Stimulated activated CD4-positive, alpha-beta T cell treated with anti-CD3 and anti-CD28 coated beads, Interleukin-1b, Interleukin-23, amount 100 ng/mL, for 4 hours (primary cell): Measurements from ENCODE around the gene C1D.
"Not testable (repeated sequence)": the region's sequence is repeated elsewhere in the genome, so short reads cannot be mapped to it uniquely, and the experiment has no call there.

Experiments
- DNase-seq, 2 donors: peaks; one replicate each; pipeline ENCODE4 v3.0.0-alpha.2; 2020; ENCODE audit warnings: low read depth in 2 of 2

Gene C1D, protein sequence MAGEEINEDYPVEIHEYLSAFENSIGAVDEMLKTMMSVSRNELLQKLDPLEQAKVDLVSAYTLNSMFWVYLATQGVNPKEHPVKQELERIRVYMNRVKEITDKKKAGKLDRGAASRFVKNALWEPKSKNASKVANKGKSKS

DNA sequence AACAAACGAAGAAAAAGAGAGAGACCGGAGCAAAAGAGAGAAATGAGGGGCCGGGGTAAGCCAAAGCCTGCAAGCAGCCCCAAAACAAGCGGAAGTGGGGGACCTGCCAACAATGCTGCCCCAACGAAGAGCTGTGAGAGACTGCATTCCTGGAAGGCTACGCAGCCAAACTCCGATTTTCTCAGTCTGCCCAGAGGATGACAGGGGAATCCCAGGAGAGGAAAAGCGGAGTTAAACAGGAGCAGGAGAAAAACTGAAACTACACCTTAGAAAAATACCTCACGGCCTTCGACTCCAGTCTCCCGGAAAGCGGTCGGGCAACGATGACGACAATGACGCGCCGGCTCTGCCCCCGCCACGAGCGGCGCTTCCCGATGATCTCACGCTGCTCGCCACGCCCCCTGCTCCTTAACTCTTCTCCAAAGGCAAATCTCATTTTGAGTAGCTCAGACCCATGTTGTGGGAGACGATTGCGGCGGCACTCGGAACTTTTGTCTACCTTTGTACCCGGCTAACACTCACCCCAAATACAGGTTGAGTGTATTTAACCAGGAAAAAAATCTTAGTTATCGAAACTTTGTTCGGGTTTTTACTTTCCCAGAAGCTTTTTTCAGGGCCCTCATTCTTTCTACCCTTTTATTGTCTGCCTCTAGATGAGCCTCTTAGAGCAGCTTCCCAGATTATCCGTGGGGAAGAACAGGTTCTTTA lies at the start of gene C1D:
C1D (minus strand) TSS at position 325 of the 708 bp plus-strand sequence. CDS start 15,694 bp downstream, outside the sequence.
- peak; percentile 90 to 92 for DNase-seq

DNA sequence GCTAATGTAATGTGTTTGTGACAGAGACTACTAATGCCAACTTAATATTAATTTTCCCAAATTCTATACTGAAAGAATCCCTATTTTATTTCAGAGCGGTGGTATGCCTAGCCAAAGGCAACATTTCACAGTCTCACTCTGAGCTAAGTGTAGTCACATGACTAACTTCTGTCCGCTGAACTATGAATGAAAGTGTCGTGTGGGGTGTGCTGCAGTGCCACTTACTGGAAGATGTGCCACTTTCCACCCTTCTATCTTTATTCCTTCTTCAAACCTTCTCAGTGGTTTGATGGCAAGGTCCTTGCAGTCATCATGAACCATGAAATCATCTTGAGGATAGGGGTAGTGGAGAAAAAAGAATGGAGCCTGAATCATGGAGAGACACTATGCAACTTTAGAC lies 47.3 kb upstream of the C1D start:
- no peak for DNase-seq

DNA sequence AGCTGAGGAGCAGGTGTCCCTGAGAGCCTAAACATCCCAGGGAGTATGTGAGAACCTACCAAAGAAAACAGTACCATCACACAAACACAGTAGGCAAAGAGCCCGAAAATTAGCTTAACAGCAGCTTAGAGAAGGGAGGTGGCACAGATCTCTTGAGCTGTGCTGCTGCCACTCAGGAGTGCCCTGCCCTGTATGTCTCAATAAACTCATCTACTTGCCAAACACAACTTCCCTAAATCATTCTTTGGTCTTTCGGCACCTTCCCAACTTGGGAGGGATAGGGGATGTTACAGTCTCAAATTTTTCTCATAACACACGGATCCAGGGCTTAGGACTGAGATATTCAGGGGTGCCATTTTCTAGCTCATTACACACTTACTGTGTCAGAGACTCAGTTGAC lies 45.3 kb upstream of the C1D start:
- DNase-seq: no peak

DNA sequence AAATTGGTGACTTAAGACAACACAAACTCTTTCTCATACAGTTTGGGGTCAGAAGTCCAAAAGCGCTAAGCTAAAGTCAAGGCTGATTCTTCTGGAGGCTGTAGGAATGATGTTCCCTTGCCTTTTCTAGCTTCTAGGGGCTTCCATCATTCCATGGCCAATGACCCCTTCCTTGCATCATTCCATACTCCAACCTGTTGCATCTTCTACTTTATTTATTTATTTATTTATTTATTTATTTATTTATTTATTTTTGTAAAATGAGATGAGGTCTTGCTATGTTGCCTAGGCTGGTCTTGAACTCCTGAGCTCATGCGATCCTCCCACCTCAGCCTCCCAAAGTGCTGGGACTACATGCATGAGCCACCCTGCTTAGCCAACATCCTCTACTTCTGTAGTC lies 44.7 kb upstream of the C1D start:
- DNase-seq: no peak

DNA sequence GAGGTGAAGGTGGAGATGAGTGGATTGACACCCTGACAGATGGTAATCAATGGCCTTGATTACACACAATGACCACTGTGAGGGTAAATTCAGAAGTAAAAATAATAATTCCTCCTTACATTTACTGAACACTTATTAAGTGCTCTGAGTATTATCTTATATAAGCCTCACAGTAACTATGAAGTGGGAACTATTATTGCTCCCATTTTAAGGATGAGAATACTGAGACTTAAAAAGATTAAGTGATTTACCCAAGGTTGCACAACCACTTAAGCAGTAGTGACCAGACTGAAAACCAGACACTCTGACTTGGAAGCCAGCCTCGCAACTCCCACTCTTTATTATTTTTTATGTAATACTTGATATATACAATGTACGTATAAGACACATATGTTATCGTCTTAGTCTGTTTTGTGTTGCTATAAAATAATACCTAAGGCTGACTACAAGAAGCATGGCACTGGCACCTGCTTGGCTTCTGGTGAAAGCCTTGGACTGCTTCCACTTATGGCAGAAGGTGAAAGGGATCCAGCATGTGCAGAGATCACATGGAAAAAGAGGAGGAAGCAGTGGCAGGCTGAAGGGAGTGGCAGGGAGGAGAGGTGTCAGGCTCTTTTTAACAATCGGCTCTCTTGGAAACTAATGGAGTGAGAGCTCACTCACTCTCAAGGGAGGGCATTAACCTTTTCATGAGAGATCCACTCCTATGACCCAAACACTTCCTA lies 41.5 kb upstream of the C1D start:
- no peak for DNase-seq

DNA sequence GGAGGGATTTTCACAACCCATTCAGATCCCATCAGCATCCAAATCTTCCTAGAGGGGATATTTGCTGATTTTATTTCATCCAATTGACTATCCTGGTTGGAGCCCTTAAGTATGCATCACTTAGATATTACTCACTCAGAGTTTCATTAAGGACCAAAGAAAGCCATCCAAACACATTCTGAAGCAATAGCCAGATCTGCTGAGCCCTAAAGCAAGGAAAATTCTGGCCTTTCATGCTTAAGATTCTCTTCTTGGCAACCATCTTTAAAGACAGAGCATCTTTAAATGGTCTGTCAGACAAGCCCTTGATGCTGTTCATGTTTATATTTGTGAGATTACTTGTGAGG lies 40.9 kb upstream of the C1D start:
- no peak for DNase-seq

DNA sequence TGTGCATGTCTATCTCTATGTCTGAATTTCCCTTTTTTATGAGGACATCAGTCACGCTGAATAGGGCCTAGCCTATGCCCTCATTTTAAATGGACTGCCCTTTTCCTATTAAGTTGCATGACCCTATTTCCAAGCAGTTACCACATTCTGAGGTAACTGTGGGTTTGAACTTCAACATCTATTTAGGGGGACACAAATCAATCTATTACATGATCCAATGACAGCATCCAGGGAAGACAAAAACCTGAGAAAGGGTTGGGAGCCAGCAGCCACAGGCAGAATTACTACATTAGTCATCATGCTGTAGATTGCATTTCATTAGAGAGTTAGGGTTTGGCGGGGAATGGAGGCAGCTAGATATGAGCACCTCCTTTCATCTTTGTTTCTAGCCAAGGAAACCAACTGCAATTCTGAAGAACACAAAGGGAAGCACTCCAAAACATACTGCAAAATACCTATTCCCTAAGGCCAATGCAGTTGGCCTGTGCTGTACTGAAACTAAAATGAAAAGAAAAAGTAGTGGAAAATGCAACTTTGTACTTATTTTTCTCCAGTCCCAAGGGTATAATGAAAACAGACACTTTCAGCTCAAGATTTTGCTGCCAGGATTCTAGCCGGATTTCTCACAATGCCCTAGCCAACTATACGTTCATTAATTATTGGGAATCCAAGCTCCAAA lies 40.4 kb upstream of the C1D start:
- DNase-seq: no peak

DNA sequence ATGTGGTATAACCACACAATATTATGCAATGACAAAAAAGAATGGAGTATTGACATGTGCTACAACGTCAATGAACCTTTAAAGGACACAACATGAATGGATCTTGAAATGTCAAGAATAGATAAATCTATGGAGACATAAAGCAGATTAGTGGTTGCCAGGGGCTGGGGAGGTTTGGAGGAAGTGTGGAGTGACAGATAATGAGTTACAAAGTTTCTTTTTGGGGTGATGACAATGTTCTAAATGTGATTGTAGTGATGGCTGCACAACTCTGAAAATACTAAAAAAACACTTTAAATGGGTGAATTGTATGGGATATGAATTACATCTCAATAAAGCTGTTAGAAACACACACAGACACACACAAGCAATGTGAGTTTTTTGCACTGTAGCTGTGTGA lies 37.4 kb upstream of the C1D start:
- no peak for DNase-seq

DNA sequence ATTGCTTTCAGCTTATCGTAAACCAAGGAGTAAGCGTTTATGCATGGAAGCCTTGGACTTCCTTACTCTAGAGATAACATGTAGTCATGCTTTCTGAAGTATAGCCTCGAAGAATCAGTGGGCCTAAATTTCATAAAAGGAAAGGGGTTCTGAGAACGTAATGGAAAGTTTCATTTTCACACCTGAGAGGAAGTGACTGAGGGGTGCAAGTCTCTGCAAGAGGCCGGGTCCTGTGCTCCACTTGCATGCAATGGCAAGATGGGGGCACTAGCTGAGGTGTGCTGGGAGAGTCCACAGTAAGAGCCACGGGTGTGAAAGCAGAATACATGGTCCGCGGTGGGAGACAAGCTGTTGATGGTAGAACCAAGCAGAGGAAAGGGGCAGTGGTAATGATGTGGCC lies 36.5 kb upstream of the C1D start:
- DNase-seq: no peak

DNA sequence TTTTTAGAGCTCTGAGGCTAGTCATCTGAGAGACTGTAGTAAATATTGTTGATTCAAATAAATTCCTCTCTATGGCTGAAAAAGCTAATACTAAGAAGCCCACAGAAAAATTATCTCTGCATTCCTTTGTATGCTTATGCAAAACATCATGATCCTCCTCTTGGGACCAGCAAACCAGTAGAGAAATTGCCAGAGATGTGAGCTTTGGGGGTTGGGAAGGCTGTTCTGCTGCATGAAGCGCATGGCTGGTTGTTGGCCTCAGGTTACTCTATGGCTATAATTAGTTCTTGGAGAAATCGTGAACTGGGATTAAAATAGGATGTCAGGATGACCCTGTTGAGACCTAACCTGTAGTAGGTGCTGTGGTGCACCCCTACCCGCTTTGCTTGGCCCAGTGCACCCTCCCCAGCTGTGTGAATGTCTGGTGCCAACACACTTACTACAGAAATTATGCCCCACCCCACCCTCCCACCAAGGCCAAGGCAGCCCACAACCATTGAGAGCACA lies 35.5 kb upstream of the C1D start:
- no peak for DNase-seq

DNA sequence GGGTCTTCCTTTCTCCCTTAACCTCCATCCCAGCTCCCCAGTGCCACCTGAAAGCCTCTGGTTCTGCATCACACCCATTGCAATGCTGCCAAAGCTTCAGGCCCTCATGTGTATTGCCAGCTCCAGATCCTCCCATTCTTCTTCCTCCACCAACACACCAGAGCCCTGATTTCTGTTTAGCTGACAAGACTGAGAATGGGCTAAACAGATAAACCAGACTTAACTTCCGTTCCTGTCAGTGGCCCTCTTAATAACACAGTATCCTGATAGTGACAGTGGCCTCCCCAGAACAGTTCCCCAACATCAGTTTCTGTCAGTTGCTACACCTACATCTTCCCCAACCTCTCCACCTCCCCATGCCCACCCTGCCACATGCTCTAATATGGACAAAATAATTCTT lies 31.3 kb upstream of the C1D start:
- no peak for DNase-seq

DNA sequence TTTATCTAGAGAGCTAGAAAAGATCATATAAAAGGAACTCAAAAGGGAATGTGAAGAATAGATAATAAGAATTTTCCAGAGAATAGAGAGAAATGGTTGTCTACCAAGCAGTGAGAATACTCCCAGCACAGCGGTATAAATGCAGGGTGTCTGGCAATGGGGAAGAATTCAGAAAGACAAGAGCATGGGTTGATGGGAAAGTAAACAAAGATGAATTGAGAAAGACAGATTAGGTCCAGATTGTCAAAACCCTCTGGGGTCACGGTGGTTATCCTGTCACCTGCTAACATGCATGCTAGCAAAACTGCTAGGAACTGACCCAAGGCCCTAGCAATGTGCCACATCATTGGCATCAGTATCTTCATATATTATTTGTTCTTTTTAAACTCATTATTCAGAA lies 30.8 kb upstream of the C1D start:
- no peak for DNase-seq

DNA sequence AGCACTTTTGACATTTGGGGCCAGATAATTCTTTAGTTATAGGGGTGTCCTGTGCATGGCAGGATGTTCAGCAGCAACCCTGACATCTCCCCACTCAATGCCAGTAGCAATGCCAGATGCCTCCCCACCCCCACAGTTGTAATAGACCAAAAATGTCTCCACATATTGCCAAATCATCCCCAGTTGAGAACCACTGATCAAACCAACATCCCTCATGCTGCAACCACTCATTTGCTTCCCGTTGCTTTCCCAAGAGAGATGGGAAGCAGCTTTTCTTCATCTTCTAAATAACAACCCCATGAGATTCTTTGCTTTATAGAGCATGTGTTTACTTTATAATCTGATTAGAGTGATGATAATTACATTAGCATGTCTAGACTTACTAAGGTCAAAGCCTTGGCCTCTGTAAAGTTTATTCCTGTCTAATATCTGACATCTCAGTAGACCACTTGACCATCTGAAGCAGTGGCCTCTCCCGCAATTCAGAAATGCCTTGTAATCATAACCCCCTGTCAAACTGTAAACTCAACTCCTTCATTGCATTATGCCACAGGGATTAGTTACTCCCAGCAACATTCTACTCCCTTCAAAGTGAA lies 28.7 kb upstream of the C1D start:
- no peak for DNase-seq

DNA sequence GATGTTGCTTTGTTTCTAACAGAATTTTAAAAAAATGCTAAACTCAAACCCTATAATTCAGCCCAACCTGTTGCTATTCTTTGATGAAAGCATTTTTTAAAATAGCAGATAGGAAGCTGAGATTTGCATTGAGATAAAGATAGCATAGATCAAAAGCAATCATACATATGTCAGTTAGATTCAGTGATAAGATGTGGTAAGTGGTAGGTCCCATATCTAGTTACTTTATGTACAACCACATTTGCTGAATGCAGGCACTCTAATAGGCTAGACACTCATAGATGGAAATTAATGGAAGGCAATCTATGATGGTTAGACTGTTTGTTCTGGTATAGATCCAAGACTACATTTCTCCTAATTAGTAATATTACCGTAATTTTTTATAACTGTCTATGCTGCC lies 27.2 kb upstream of the C1D start:
- DNase-seq: no peak

DNA sequence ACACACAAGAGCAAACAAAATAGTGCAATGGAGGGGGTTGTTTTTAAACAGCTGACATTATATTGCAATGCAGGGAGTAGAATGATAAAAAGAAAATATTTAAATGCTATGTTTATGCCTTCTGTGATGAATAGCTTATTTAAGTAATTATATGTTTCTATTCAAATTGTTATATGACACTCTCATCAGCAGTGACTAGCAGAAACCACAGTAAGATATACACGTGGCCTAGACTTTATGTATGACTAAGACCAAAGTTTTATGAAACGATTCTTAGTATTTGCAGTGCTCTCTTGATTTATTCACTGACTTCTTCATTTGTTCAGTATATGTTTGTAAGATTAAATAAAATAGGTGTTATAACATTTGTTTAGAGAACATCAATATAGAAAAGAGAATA lies 26.1 kb upstream of the C1D start:
- no peak for DNase-seq

DNA sequence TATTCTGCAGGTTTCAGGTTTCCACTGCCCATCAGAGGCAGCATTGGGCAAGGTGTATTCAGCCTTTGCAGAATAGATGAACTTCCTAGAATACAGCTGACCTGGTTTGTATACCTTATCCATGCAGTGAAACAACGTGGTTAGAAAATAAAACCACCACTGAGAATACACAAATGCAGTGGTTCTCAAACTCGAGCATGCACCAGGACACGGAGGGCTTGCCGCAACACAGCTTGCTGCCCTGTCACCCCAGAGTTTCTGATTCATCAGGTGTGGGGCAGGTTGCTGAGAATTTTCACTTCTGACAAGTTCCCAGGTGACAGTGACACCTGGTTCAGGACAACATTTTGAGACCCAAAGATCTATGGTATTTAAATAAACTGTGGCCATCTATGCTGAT lies 23.4 kb upstream of the C1D start:
- no peak for DNase-seq

DNA sequence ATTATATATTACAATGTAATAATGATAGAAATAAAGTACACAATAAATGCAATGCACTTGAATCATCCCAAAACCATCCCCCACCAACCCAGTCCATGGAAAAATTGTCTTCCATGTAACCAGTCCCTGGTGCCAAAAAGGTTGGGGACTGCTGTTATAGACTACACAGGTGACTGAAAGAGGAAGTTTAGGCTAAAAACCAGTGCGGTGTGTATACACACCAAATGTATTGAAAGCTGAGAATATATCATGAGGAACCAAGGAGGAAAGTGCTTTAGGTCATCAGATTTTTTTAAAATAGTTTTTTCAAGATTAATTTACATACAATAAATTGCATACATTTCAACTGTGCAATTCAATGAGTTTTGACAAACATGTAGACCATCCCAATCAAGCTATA lies 20.5 kb upstream of the C1D start:
- DNase-seq: no peak

DNA sequence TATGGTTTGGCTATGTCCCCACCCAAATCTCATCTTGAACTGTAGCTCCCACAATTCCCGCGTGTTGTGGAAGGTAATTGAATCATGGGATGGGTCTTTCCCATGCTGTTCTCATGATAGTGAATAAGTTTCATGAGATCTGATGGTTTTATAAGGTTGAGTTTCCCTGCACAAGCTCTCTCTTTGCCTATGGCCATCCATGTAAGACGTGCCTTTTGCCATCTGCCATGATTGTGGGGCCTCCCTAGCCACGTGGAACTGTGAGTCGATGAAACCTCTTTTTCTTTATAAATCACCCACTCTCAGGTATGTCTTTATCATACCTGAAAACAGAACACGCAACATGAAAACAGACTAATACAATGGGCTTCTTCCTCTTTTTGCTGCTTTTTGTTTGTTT lies 11.2 kb upstream of the C1D start:
- DNase-seq: no peak

DNA sequence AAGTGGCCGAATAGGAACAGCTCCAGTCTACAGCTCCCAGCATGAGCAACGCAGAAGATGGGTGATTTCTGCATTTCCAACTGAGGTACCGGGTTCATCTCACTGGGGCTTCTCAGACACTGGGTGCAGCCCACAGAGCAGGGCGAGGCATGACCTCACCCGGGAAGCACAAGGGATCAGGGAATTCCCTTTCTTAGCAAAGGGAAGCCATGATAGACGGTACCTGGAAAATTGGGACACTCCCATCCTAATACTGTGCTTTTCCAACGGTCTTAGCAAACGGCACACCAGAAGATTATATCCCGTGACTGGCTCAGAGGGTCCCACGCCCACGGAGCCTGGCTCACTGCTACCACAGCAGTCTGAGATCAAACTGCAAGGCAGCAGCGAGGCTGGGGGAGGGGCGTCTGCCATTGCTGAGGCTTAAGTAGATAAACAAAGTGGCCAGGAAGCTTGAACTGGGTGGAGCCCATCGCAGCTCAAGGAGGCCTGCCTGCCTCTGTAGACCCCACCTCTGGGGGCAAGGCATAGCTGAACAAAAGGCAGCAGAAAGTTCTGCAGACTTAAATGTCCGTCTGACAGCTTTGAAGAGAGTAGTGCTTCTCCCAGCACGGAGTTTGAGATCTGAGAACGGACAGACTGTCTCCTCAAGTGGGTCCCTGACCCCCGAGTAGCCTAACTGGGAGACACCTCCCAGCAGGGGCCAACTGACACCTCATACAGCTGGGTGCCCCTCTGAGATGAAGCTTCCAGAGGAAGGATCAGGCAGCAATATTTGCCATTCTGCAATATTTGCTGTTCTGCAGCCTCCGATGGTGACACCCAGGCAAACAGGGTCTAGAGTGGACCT lies 1.2 kb upstream of the C1D start:
- not testable (repeated sequence) for DNase-seq

DNA sequence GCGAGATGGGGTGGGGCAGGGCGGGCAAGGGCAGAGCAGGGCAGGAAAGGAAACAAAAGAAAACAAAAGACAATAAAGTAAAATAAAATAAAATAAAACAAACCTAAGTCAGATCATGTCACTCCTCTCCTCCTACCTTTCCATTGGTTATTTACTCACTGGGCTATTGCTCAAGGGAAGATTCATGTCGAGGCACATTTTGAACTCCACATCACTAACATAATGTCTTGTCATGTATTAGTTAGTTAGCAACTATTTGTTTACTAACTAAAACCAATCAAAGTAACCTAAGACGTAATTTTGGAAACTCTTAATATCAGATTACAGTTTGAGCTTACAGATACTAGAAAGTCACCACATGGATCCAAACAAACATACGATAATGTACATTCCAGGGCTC lies 2.2 kb downstream of the C1D start:
- DNase-seq: no peak

DNA sequence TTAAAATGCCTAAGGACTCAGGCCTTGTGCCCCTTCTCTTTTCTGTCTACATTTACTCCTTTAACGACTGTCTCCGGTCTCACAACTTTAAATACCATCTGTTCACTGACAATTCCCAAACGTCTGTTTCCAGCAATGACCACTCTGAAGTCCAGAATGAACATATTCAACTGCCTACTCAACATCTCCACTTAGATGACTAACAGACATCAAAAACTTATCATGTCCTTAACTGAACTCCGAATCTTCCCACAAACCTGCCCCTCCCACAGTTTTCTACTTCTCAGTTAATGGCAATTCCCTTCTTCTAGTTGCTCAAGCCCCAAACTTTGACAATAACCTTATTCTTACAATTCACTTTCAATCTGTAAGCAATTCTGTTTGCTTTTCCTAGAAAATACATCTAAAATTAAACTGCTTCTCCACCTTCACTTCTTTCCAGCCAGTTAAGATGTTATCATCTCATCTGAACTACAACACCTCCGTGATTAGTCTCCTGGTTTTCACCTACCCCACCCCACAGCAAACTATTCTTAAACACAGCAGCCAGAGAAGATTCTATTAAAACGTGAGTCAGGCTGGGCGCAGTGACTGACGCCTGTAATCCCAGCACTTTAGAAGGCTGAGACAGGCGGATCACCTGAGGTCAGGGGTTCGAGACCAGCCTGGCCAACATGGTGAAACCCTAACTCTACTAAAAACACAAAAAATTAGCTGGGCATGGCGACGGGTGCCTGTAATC lies 2.8 kb downstream of the C1D start:
- no peak for DNase-seq
